Esophagus squamous epithelium (tissue), 5 donors: ENCODE results near the gene DCP1B. TPM values are rescaled to one million over a fixed set of nuclear protein-coding genes. Genes with fewer than 3 reads are reported as not detected.
A peak's percentile ranks its signal among the peaks of the same experiment; 100 is the strongest.

Experiments
- DNase-seq: peaks from one replicate; lab custom pipeline; 2025; lab: John Stamatoyannopoulos, UW
- H3K27ac ChIP-seq, 4 donors: fragments of 200-600 bp; sonication (generic); one replicate each; pipeline ENCODE4 v1.5.1; 2016 to 2019; ENCODE audit warnings: mild to moderate bottlenecking in 1 of 4
- H3K27me3 ChIP-seq, 4 donors: fragments of 200-600 bp; sonication (generic); 1 replicate in 3 of 4; 2 replicates in 1 of 4; pipeline versions ENCODE4 v1.5.1 to v1.6.0; 2017 to 2021; ENCODE audit warnings: antibody characterized with exemption in 1 of 4
- H3K36me3 ChIP-seq, 3 donors: fragments of 200-600 bp; sonication (generic); one replicate each; pipeline ENCODE4 v1.5.1; 2016 to 2019
- H3K4me1 ChIP-seq, 3 donors: fragments of 200-600 bp; sonication (generic); one replicate each; pipeline ENCODE4 v1.5.1; 2017 to 2019
- H3K4me3 ChIP-seq, 4 donors: fragments of 200-600 bp; sonication (generic); 1 replicate in 3 of 4; 2 replicates in 1 of 4; pipeline ENCODE4 v1.5.1; 2016 to 2019; ENCODE audit warnings: mild to moderate bottlenecking in 2 of 4, moderate library complexity in 1 of 4
- H3K9me3 ChIP-seq, 3 donors: fragments of 200-600 bp; sonication (generic); one replicate each; pipeline ENCODE4 v1.5.1; 2016 to 2019
- CTCF ChIP-seq, 6 experiments: fragments of 450-650 bp in 4 of 6; fragments of 200-600 bp in 2 of 6; sonication (generic) in 2 of 6; IDR thresholded peaks; one replicate each; pipeline ENCODE4 v1.5.1; 2016 to 2019; ENCODE audit warnings: antibody characterized with exemption in 6 of 6, mild to moderate bottlenecking in 4 of 6, moderate library complexity in 4 of 6
- POLR2A ChIP-seq, 4 donors: fragments of 450-650 bp; IDR thresholded peaks; one replicate each; pipeline ENCODE4 v1.6.1; 2017; ENCODE audit warnings: antibody characterized with exemption in 4 of 4, mild to moderate bottlenecking in 4 of 4, moderate library complexity in 3 of 4
- WGBS, 2 donors: methylation state at CpG; one replicate each; pipeline ENCODE4 v1.1.5; 2018; 5-methylcytosine and 5-hydroxymethylcytosine counted together
- intact Hi-C: fragments of 100-400 bp; cut with DNase I; formaldehyde crosslinking; loops from one replicate; pipeline ENCODE4 v1.15.0; 2022
- total RNA-seq, 4 donors: library from RNA; depleted of rRNA; stranded (reverse); fragments of >200 nt; gene quantifications; one replicate each; pipeline ENCODE4 v1.1.0, GENCODE V29; 2016
- donor health status: DM: yes; HTN: yes; CAD: no.

Gene DCP1B
- total RNA-seq, 4 donors from 2014 or later, result 4.0 to 15.5 (median 10.8) TPM

DNA sequence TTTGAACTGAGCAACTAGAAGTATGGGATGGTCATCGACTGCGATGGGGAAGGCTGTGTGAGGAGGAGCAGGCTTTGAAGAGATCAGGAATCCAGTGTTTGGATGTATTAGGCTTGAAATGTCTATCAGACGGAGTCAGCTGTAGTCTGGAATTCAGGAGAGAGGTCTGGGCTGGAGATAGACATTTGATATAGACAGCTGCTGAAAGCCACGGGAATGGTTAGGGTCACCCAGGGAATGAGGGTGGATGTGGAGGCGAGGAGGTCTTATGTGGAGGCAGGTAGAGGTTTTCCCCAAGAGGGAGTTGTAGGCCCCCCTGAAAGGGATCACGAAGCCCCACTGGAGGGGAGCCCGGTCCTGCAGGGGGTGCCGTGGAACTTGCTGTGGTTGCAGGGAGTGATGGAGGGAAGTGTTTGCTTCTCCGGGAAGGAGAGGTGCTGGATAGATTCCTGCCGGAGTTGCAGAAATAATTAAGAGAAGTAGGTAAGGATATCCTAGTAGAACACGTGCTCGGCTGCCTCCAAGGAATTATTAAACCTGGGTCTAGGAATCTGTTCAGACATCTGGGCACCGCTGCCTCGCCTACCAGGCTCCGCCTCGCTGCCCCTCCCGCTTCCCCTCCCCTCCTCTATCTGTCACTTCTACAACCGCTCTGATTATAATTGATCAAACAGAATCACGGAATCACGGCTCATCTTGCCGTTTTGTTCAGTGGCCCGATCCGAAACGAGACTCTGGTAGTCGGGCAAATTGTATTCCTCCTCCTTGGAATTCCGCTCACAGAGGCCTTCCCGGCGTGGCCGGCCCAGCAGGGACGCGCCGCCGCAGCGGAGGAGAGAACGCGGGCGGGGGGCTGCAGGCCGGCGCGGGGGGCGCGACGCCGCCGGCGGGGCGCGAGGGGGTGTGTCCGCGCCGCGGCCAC is 47.7 kb upstream of the DCP1B start:
- Histone ChIP-seq H3K4me1 (peaks cover 0 to 32% (median 13%) of the 10 kb centered on the region in 3 donors), H3K27me3 (peaks cover 0 to 97% (median 0%) of the 10 kb centered on the region in 4 donors), H3K27ac (peak overlapping the region in 3 of 4 donors; percentile 53 to 89 (median 88)), H3K36me3 (no peaks in the 10 kb centered on the region), H3K4me3 (peak overlapping the region; percentile 19 to 74 (median 52)), H3K9me3 (no peaks in the 10 kb centered on the region)
- WGBS, 2 donors, result 21 to 24% methylated on average over 18 to 21 of the region's 52 CpGs
- no peak for DNase-seq
- intact Hi-C loops, result loop anchor here (5.0 kb wide), 1 partner anchor 530 kb away; no protein-coding TSS in a partner anchor
- no peak for TF ChIP-seq CTCF (IDR thresholded peaks at IDR 0.05)
- TF ChIP-seq POLR2A (IDR thresholded peaks at IDR 0.05), result no peak

DNA sequence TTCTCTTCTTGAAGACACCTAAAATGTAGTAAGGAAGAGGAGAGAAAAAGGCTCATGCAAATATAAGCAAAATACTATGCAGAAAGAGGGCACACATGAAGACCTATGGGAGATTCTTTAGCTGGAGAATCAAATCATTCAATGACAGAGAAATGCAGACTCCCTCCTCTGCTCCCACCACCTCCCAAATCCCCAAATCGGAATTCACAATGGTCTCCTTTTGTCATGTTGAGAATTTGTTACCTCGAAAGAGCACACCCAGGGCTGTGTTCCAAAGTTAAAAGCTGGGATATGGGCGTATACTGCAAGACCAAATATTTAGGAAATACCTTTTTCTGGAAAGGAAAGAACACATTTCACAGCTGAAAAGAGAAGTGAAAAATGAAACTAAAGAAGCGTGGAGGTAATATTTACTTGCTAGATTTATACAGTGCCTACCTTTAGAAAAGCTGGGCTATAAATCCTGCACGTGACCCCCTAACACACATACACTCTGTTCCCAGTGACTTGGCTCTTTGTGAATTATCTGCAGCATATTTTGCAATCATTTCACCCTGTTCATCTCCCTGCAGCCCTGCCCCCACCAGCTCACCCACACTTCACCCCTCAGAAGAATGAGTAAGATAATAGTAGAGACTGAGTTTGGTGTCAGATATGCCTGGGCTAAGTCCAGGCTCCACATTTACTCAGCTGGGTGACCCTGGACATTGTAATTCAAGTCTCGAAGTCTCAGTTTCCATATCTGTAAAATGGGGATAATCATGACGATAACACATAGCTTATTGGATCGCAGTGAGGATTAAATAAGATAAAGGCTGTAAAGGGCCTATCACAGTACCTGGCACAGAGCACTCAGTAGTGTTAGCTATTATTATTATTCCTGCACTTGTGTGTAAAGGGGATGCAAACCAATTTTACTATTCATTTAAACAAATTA is 45.6 kb upstream of the DCP1B start:
- Histone ChIP-seq H3K4me3 (no peak overlapping the region), H3K36me3 (no peaks in the 10 kb centered on the region), H3K4me1 (peaks cover 0 to 23% (median 13%) of the 10 kb centered on the region in 3 donors), H3K9me3 (no peaks in the 10 kb centered on the region), H3K27ac (no peak overlapping the region), H3K27me3 (peaks cover 0 to 81% (median 0%) of the 10 kb centered on the region in 4 donors)
- 39 to 54% methylated on average over 8 of the region's 8 CpGs for WGBS, 2 donors
- intact Hi-C loops, result loop anchor here (5.0 to 10.0 kb wide), 2 partner anchors 105 to 532 kb away; no protein-coding TSS in a partner anchor
- DNase-seq, result no peak
- no peak for TF ChIP-seq POLR2A (IDR thresholded peaks at IDR 0.05)
- no peak for TF ChIP-seq CTCF (IDR thresholded peaks at IDR 0.05)

- no peak for DNase-seq
- 88 to 91% methylated on average over 5 to 7 of the region's 7 CpGs for WGBS, 2 donors
- intact Hi-C loops, result loop anchor here (10.0 kb wide), 1 partner anchor 103 kb away; no protein-coding TSS in a partner anchor
- no peak for TF ChIP-seq CTCF (IDR thresholded peaks at IDR 0.05)
- no peak for TF ChIP-seq POLR2A (IDR thresholded peaks at IDR 0.05)
- Histone ChIP-seq H3K36me3 (no peaks in the 10 kb centered on the region), H3K27me3 (peaks cover 0 to 60% (median 0%) of the 10 kb centered on the region in 4 donors), H3K9me3 (no peaks in the 10 kb centered on the region), H3K4me1 (peaks cover 0 to 8% (median 4%) of the 10 kb centered on the region in 3 donors), H3K27ac (no peak overlapping the region), H3K4me3 (no peak overlapping the region)
Measured at GRCh38 chr12:2047752-2048151, 43.5 kb upstream of the DCP1B start.

DNA sequence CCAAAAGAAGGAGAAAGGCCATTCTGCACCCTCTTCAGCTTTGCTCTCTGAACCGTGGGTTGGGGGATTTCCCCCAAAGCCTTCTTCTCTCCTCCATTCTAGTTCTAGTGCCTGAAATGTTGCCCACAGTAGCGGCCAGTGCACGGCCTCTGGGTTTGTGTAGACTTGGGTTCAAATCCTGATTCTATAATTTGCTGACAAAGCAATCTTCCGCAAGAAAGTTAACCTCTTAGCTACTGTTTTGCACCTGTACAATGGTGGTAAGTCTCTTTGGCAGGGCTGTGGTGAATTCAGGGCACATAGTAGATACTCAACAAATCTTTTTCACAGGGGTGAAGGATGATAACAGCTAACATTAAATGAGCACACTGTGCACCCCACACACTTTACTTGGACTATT is 42.7 kb upstream of the DCP1B start:
- 63 to 69% methylated on average over 2 to 4 of the region's 4 CpGs for WGBS, 2 donors
- Histone ChIP-seq H3K9me3 (no peaks in the 10 kb centered on the region), H3K36me3 (no peaks in the 10 kb centered on the region), H3K4me1 (peaks cover 0 to 4% (median 1%) of the 10 kb centered on the region in 3 donors), H3K27me3 (peaks cover 0 to 53% (median 0%) of the 10 kb centered on the region in 4 donors), H3K27ac (no peak overlapping the region), H3K4me3 (no peak overlapping the region)
- TF ChIP-seq CTCF (IDR thresholded peaks at IDR 0.05) (no peak), POLR2A (IDR thresholded peaks at IDR 0.05) (no peak)
- intact Hi-C loops, result loop anchor here (10.0 kb wide), 1 partner anchor 102 kb away; no protein-coding TSS in a partner anchor
- DNase-seq, result no peak
